ENCODE measurements around the gene TGFBR1.
A peak's percentile ranks its signal among the peaks of the same experiment; 100 is the strongest.

Gene TGFBR1

GRCh38 chr9:99108131-99108530 is 3.2 kb downstream of the TGFBR1 start:
- no peak for DNase-seq

DNA sequence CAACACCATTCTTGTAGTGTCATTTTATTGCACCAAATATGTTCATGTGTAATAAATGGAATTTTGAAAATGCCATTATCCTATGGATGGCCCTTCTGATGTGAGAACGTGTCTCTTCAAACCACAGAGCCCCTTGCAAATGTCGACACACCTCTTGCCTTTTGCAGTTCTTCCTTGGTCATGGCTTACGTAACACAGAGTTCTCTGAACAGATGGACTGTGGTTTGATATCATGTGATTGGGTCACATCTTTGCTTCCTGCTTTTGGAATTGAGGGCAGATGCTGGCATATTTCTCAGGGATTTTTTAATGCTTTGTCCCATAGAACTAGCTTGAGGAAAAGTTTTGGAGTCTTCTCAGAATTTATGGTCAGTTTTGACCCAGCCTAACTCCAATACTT is 4.6 kb downstream of the TGFBR1 start:
- DNase-seq: no peak

GRCh38 chr9:99112750-99113413 is 8.0 kb downstream of the TGFBR1 start:
- peak; percentile 48 for DNase-seq

- no peak for DNase-seq
Observed at GRCh38 chr9:99113414-99114048, 8.6 kb downstream of the TGFBR1 start.

- no peak for DNase-seq
Observed at GRCh38 chr9:99114049-99114440, 9.1 kb downstream of the TGFBR1 start.

DNA sequence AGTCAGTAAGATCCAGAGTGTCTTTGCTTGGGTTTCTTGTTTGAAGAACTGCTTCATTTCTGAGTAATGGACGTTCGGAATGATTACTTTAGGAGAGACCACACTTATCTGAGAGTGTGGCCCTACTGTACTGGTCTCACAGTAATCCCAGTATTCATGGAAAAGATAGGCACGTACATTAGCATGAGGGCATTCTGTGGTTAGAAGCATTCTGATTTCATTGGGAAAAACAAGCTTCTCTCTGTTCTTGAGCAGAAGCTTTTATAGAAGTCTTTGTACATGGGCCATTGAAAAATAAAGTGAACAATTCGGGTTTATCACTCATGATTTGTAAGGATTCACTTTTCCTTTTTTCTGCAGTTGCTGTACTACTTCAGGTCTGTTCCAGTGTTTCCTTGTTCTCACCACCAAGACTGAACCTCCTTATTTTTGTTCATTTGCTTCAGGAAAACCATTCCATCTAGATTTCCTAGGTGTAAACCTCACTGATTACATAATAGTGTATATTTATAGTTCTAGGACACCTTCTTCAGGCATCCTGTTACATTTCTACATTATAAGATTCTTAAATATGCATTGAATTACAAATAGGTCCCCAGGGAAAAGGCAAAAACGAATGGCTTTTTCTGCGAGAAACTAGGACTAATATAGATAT is 10.1 kb downstream of the TGFBR1 start:
- DNase-seq: no peak

DNA sequence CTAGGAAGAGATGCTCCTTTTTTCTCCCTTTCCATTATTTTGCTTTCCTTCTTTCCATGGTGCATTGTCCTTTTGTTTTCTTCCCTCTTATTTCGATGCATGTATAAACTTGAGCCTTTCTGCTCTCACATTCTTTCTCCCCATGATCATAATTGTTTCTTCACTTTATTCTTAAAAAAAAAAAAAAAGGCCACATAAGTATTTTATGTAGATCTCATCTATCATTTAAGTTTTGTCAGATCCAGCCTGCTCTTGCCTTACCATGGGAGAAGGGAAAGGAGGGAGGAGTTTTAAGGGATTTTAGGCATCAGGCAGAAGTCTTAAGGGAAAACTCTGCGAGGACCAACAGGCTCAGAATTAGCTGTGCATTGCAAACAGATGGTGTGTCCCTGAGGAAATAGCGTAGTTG is 11.1 kb downstream of the TGFBR1 start:
- DNase-seq: no peak

GRCh38 chr9:99118782-99119466 is 14.0 kb downstream of the TGFBR1 start:
- DNase-seq: peak; percentile 46

GRCh38 chr9:99119976-99120655 is 15.2 kb downstream of the TGFBR1 start:
- no peak for DNase-seq

DNA sequence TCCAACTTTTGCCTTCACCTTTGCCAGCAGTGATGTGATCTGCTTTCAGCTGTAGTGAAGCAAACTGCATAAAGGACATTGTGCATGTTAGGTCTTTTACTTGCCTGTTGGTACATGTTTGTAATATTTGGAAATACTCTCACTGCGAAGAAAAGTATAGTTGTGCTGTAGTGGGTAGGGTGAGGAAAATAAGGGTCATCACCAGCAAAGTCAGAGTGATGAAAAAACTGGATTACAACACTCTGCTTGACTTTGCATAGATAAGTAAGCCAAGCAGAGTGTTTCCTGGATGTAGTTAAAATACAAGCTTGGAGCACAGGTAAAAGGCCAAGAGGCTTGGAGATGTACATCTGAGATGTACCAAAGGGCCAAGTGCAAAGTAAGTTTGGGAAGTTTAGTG is 16.7 kb downstream of the TGFBR1 start:
- DNase-seq: no peak

GRCh38 chr9:99124534-99125255 is 19.8 kb downstream of the TGFBR1 start:
- no peak for DNase-seq

DNA sequence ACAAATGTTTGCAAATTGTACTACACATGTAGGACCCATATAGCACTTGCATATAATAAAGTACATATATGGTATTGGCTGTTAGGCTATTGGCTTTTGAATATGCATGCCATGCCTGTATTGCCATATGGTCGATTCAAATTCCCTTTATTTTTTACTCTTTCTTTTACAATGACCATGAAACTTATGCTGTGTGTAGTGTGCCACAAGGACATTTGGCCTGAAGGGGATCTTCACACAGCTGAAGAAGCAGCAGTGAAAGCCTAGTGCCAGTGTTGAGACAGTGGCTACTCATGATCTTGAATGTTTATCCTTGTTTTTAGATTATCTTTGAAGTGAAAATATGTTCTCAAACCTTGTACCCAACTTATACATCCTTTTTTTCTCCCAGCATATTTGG is 20.5 kb downstream of the TGFBR1 start:
- DNase-seq: no peak

GRCh38 chr9:99126312-99126711 is 21.4 kb downstream of the TGFBR1 start:
- no peak for DNase-seq

DNA sequence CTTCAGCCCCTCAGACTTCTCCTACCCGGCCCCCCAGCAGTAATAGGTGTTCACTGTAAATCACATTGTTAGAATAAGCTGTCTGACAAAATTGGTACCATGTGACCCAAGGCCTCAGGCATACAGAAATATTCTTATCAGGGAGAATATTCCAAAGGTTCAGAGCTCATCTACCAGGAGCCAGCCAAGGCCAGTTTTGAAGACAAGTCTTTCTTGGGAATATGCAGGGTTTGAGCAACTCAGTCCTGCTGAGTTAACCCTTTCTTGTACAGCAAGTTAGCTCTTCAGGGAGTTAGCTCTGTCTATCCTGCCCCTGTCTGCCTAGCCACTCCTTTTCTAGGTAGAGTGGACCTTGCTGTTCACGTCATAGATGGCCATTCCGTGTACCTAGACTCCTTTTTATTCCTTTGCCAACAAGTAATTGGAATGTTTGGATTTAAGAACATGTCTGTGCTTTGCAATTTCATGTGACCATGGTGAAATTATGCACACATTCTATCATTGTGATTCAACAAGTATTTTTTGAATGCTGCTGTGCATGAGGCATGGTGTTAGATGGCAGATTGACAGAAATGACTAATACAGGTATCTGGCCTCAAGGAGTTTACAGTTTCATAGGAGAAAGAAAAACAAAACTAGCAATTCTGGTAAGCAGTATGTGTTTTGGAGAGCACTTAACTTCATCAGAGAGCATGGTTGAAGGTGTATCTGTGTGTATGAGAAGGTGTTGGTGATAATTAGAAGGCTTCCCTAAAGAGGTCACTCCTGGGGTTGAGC is 22.6 kb downstream of the TGFBR1 start:
- no peak for DNase-seq

DNA sequence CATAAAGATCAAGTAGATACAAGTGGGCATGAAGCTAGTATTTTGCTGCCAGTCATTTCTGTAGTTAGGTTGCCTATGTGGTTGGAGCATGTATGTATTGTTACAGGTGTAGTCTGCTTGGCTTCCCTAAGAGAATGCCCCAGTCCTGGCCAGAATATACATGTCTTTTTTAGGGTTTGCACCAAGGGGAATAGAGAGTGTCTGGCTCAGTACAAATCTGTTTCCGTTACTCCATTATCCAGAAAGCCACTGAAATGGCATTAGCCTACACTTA is 23.2 kb downstream of the TGFBR1 start:
- DNase-seq: no peak

GRCh38 chr9:99129091-99129490 is 24.2 kb downstream of the TGFBR1 start:
- no peak for DNase-seq

DNA sequence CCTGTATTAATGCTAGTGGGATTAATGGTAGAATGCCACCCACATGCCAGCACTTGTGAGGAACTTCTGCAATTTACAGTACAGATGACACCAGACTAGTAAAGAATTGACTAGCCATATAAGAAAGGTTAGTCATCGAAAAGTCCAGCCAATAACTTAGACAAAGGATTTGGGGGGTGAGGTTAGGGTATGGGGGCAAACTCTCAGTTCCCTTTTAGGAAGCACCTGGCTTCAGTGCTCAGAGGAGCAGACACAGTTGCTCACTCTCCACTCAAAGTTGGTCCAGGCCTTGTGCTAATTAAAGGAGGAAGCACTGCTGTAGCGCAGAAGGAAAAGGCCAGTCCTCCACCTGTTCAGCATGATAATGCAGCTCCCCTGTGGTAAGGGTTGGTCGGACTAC is 25.2 kb downstream of the TGFBR1 start:
- DNase-seq: no peak

DNA sequence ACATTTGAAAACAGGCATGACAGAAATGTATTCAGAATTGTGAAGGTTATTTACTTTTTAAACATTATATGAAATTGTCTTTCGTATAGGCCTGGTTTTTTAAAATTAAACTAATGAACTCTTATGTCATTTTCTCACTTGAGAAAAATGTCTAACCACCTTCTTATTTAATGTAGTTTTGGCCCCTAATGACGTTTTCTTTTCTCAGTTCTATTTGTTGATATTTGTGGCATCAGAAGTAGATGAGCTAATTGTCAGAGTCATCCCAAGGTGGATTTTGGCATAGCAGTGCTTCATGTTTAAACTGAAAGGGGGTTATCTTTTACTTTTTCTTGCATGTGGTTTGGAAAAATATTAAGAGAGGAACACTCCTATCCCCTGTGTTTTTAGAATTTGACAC is 28.2 kb downstream of the TGFBR1 start:
- DNase-seq: no peak

DNA sequence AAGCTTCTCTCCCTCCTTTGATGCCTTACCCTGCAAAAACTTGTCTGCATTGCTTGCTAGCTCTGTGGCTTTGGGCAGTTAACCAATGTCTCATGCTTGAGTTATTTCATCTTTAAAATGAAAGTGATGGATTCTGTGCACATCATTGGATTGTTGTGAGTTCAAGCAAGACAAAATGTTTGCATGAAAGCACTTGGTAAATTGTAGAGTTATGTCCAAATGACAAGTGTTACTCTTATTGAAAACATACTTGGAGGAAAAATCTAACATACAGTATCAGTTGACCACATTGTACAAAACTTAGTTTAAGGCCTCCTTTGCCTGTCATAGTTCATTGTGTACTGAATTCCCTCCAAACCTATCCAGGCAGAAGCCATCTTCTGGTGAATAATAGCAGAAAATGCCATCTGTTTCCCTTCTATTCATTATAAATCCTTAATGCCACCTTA is 30.0 kb downstream of the TGFBR1 start:
- DNase-seq: no peak

GRCh38 chr9:99135456-99135855 is 30.5 kb downstream of the TGFBR1 start:
- no peak for DNase-seq

DNA sequence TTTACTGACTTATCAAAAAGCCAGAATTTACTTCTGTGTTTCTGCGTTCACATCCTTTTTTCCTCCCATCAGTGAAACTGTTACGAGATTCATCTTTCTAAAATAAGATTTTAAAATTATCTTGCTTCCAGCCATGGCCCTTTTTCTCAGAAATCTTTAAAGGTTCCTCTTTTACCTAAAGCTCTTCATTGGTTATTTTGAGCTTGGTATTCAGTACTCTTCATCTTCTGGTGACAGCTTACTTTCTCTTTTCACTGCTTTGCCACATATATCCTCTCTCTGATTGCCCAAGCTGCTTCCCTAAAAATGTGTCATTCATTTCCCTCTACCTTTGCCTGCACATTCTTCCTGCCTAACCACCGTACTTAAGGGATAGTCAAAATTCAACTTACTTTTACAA is 32.3 kb downstream of the TGFBR1 start:
- no peak for DNase-seq

- no peak for DNase-seq
Observed at GRCh38 chr9:99137891-99138290, 33.0 kb downstream of the TGFBR1 start.
